GM12801 (cell line): Measurements from ENCODE around the gene CD63.

Source experiments
- TF ChIP-seq, protein P1 (sequence below): IDR thresholded peaks from one replicate; pipeline ENCODE4 v1.5.1; 2011; ENCODE audit warnings: control low read depth; ENCODE audit not compliant: insufficient read length; ENCODE audit errors: extremely low read depth

The CD63 gene

GRCh38 chr12:55717011-55718007 lies 11.5 kb downstream of the CD63 start:
- TF ChIP-seq, protein P1, sequence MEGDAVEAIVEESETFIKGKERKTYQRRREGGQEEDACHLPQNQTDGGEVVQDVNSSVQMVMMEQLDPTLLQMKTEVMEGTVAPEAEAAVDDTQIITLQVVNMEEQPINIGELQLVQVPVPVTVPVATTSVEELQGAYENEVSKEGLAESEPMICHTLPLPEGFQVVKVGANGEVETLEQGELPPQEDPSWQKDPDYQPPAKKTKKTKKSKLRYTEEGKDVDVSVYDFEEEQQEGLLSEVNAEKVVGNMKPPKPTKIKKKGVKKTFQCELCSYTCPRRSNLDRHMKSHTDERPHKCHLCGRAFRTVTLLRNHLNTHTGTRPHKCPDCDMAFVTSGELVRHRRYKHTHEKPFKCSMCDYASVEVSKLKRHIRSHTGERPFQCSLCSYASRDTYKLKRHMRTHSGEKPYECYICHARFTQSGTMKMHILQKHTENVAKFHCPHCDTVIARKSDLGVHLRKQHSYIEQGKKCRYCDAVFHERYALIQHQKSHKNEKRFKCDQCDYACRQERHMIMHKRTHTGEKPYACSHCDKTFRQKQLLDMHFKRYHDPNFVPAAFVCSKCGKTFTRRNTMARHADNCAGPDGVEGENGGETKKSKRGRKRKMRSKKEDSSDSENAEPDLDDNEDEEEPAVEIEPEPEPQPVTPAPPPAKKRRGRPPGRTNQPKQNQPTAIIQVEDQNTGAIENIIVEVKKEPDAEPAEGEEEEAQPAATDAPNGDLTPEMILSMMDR = no peak

DNA sequence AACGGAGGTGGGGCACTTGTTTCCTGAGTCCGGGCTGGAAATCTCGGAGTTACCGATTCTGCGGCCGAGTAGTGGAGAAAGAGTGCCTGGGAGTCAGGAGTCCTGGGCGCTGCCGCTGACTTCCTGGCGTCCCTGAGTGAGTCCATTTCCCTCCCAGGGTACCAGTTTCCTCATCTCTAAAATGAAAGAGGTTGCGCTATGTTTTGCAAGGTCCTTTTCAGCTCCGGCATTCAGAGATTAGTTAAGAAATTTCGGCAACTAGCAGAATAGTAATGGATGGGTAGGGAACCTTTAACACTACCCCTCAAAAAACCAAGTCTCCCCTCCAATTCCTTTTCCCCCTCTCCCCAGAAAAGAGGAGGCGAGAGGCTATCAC lies 12.2 kb downstream of the CD63 start:
- TF ChIP-seq, protein P1 = no peak

- TF ChIP-seq, protein P1 = no peak
These were observed 12.8 kb downstream of the CD63 start, which contains the start of gene BLOC1S1 for GRCh38 chr12:55715833-55716581. TSS of gene BLOC1S1 (plus strand) at chr12:55716046. CDS start at chr12:55716052, 6 bp downstream.

GRCh38 chr12:55715169-55715764 lies 13.5 kb downstream of the CD63 start:
- TF ChIP-seq, protein P1 = no peak

GRCh38 chr12:55713721-55714120 lies 15.1 kb downstream of the CD63 start:
- TF ChIP-seq, protein P1 = no peak

DNA sequence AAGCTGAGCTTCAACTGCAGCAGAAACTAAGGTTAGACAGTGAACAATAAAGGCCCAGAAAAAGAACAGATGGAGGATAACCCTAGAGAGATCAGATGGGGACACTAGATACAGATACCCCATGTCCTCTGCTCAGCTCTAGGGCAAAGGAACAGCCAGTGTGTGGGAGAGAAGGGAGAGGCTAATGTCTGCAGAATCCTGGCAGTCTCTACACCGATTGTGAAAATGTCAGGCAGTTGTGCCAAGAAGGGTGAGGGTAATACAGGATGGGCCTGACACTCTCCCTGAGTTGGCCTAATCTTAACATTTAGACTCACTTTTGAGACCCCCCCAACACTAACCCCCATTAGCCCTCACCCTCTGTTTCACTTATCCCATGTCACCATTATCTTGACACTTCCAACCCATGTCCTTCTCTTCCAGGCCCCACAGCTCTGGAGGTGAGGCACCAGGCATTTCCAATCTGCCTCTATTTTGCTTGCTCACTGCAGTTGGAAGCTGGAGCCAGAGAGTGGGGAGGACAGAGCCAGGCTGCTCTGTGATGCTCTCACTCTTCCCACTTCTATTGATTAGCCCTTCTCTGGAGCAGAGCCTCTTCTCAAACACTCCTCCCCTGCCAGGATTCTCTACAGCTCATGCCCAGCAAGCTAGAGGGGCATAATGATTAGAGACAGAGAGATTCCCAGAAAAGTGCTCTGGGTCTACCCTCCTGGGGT lies 16.0 kb downstream of the CD63 start:
- TF ChIP-seq, protein P1 = no peak
